GM21390 (cell line): ENCODE results near the gene ARMC3.

Source experiments
- ATAC-seq: cut with Tn5 transposase; IDR thresholded peaks from one replicate; pipeline ENCODE4 v1.9.1; 2021; ENCODE audit not compliant: unreplicated experiment

ARMC3 gene

DNA sequence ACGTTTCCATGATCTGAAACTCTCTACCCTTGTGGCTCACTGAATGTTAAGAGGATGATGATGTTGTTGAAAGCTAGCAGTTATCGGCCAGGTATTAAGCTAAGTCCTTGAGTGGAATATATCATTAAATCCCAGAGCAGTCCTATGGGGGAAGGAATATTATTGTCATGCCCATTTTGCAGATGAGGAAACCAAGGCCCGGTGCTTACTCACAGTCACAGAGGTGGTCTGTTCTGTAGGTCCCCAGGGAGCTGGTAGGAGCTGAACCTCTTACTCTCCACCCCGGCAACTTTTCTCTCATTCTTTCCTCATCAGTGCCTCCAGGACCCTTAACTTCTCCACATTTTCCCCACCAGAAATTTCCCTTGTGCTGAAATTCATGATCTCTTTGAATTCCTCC, 62.6 kb downstream of the ARMC3 start:
- ATAC-seq = no peak

- ATAC-seq = no peak
Observed at GRCh38 chr10:22992075-22992474, 64.2 kb downstream of the ARMC3 start.

DNA sequence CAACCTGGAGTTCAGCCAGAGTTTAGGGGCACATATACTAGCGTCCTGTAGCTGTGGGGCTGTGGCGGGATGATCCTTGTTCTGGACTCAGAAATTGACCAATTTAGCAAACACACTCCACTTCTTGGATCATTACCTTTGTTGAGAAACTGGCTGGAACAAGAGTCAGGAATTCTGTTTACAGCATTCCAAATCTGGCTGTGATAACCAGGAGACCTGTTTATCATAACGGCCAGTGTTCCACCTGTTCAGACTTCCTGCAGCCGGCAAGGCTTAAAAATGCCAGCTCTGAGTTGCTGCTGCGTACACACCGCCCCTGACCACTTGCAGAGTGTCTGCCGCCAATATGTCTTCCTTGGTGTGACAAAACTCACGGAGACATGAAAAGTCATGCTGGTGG, 64.8 kb downstream of the ARMC3 start:
- ATAC-seq = no peak

- ATAC-seq = no peak
Observed at GRCh38 chr10:22993314-22993713, 65.5 kb downstream of the ARMC3 start.

- no peak for ATAC-seq
Observed at GRCh38 chr10:22997096-22997495, 69.2 kb downstream of the ARMC3 start.

GRCh38 chr10:22998091-22998490, 70.2 kb downstream of the ARMC3 start:
- ATAC-seq = no peak

DNA sequence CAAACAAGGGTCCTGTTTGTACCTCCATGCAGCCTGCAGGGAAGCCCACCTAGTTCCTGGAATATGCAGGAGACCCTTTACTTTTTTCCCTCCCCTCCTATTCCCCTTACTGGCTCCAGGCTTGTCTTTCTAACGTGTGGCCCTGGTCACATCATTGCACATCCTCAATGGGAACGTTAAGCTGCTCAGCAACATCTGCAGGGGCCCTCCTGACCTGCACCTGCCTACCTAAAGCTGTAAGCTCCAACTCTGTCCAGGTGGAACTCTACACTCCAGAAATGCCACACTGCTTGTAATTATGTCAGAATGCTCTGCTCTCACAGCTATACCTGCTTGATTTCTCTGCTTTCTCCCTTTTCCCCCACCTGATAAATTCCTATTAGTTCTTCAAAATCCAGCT, 72.1 kb downstream of the ARMC3 start:
- no peak for ATAC-seq

DNA sequence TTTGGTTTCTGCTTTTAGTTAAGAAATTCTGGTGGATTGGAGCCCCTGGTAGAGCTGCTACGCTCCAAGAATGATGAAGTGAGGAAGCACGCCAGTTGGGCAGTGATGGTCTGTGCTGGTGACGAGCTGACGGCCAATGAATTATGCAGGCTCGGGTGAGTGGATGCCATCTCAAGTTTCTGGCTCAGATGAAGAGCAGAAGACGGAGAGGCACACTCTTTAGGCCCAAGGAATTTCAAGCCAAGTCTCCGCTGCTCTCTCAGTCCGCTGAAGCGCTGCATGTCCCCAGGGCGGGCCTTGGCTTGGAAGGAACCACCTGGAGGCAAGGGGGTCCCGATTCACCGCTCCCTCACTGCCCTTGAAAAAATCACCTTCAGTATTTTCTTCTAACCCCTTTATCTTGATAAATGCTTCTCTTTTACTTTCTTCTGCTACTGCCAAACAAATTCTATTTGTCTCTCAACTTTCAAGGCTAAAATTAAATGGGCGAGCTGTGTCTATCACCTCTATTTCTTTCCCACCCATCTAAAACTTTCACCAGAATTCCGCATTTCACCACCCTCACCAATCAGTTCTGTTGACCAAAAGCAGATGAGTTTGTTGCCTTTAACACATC, 74.2 kb downstream of the ARMC3 start:
- ATAC-seq = no peak

- ATAC-seq = no peak
Observed at GRCh38 chr10:23005150-23005549, 77.3 kb downstream of the ARMC3 start.

DNA sequence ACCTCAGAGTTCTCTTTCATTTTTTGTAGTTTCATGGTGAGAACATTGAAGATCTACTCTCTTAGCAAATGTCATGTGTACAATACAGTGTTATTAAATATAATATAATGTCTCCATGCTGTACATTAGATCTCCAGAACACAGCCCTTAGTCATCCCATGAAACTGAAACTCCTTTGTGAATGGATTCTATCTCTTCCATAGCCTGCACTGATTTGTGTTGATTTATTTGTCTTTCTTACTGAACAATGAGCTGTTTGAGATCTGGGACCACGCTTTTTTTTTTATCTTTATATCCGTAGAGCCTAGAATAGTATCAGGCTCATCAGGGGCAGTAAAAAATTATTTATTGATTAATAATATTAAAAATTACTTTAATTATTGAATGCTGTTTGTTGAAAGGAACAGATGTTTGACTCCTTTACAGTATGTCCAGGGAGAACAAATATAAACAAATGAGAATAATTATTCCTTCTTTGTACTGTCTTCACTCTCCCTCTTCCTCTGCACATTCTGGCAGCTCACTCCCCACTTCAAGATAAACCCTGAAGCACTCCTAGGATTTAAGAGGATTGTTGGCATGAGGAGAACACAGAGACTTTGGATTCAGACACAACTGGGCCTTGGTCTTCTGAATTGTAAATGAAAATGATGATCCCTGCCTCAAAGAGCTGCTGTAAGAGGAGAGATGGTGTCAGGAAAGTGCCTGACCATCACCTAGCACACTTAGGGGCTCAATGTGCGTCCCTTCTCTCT, 85.9 kb downstream of the ARMC3 start:
- ATAC-seq = no peak

DNA sequence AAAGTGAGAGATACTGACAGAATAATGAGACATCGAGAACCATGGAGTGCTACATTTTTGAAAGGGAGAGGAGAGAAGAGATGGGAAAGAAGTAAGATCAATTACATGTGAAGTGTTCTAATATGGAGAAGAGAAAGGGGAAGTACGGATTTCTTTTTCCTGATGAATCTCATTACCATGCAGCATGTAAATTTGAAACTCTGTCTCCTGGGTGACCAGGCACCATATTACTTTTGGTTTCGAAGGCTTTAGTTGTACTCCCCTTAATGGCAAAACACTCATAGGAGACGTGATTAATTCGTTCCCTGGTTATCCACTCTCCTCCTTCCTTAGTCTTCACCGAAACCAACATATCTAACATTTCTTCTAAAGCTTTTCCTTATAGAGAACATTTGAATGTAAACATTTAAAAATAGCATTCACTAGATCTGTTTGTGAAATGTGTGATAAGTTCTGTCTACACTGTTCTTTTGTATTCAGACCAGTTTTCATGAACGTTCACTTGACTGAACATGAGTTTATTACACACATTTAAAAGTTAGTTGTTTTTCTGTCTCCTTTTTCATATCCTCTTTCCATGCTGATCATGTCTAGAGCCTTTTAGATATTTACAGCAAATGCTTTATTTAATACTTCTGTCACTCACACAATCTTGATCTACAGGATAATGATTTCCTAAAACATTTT, 87.3 kb downstream of the ARMC3 start:
- ATAC-seq = peak; percentile 92

DNA sequence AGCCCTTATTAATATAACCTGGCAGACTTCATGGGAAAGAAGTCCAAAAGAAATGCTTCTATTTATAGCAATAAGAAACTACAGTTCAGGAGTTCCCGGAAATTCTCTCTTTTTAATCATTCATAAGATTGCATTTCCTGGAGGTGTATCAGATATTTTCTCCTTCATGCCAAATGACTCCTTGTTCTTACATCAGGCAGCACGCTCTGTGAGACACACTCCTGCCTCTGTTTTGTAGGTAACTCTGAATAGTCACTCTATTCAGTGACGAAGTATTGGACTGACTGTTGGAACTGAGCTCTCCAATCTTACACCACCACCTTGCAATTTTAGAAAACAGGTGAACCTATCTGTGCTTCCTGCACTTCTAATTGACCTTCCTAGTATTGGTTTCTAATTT, 88.8 kb downstream of the ARMC3 start:
- no peak for ATAC-seq

- ATAC-seq = no peak
Observed at GRCh38 chr10:23019633-23020032, 91.8 kb downstream of the ARMC3 start.

GRCh38 chr10:23021430-23021829, 93.6 kb downstream of the ARMC3 start:
- no peak for ATAC-seq

GRCh38 chr10:23024002-23024401, 96.1 kb downstream of the ARMC3 start:
- ATAC-seq = no peak

- ATAC-seq = no peak
Observed at GRCh38 chr10:23031318-23031717, 103.5 kb downstream of the ARMC3 start.

GRCh38 chr10:23034790-23035189, 106.9 kb downstream of the ARMC3 start:
- ATAC-seq = no peak

DNA sequence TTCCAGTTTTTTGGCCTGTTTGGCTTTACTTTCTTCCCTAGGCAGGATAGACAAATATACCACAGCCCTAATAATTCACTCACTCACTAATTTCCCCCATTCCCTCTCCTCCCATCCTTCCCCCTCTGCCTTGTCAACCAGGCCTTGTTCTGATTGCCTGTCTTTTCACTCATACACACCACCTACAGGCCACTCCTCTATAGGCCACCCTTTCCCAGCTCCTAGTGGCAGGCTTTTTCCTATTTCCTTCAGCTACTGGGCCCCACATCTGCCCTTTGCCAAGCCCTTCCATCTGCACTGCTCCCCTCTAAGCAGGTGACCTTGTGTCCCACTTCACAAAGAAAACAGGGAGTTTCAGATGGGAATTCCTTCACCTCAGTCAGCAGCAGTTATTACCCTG, 107.7 kb downstream of the ARMC3 start:
- no peak for ATAC-seq

DNA sequence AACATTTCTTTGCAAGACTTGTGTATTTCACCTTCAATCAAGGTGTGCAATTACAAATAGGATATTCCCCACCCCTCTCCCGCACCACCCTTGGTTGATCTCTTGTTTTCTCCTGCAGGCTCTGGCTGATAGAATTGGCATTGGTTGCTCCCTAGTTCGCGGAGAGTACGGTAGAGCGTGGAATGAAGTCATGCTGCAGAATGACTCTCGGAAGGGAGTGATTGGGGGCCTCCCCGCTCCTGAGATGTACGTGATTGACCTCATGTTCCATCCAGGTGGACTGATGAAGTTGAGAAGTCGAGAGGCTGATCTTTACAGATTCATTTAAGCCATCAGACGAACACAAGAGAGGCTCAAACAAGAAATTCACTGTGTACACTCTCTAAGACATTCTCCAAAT, 109.3 kb downstream of the ARMC3 start:
- ATAC-seq = no peak

GRCh38 chr10:23037561-23037960, 109.7 kb downstream of the ARMC3 start:
- ATAC-seq = no peak

GRCh38 chr10:23038172-23038571, 110.3 kb downstream of the ARMC3 start:
- ATAC-seq = no peak

GRCh38 chr10:23040002-23040401, 112.1 kb downstream of the ARMC3 start:
- ATAC-seq = no peak
